Upper lobe of left lung (tissue), 4 donors: ENCODE data around the gene C10orf143.

Source experiments
- EP300 ChIP-seq, 4 donors: sonication (generic); formaldehyde crosslinking; IDR thresholded peaks; one replicate each; pipeline ENCODE4 v1.5.1; 2017; ENCODE audit warnings: antibody characterized with exemption in 4 of 4, control low read depth in 2 of 4
- POLR2A ChIP-seq, 4 donors: fragments of 450-650 bp; IDR thresholded peaks; one replicate each; pipeline ENCODE4 v1.5.1; 2016 to 2017; ENCODE audit warnings: antibody characterized with exemption in 4 of 4, mild to moderate bottlenecking in 2 of 4
- POLR2AphosphoS5 ChIP-seq, 2 donors: sonication (generic); formaldehyde crosslinking; IDR thresholded peaks; one replicate each; pipeline ENCODE4 v1.5.1; 2017; ENCODE audit warnings: antibody characterized with exemption in 2 of 2
- TF ChIP-seq, protein P1 (sequence below), 6 experiments: fragments of 450-650 bp in 4 of 6; fragments of 200-600 bp in 2 of 6; sonication (generic) in 2 of 6; IDR thresholded peaks; one replicate each; pipeline ENCODE4 v1.5.1; 2016 to 2019; ENCODE audit warnings: antibody characterized with exemption in 6 of 6

DNA sequence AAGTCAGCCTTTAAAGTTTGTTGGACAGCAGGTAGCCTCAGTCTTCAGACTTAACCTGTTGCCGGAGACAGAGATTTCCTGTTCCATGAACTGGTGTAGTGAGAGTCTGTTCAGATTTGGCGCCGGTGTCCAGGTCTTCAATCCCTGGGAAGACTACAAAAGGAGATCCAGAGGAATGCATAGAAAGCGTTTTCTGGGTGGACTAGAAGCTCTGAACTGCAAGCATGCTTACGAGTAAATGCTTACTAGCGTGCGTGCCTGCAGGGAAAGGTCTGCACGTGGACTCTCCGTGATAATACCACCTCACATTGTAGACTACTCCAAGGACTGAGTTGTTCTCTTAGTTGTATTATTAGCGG lies 26.4 kb upstream of the C10orf143 start:
- TF ChIP-seq, protein P1, sequence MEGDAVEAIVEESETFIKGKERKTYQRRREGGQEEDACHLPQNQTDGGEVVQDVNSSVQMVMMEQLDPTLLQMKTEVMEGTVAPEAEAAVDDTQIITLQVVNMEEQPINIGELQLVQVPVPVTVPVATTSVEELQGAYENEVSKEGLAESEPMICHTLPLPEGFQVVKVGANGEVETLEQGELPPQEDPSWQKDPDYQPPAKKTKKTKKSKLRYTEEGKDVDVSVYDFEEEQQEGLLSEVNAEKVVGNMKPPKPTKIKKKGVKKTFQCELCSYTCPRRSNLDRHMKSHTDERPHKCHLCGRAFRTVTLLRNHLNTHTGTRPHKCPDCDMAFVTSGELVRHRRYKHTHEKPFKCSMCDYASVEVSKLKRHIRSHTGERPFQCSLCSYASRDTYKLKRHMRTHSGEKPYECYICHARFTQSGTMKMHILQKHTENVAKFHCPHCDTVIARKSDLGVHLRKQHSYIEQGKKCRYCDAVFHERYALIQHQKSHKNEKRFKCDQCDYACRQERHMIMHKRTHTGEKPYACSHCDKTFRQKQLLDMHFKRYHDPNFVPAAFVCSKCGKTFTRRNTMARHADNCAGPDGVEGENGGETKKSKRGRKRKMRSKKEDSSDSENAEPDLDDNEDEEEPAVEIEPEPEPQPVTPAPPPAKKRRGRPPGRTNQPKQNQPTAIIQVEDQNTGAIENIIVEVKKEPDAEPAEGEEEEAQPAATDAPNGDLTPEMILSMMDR (IDR thresholded peaks at IDR 0.05) = no peak
- TF ChIP-seq POLR2A (IDR thresholded peaks at IDR 0.05) (no peak), POLR2AphosphoS5 (IDR thresholded peaks at IDR 0.05) (no peak), EP300 (IDR thresholded peaks at IDR 0.05) (no peak)
